PC-3 (cell line): ENCODE measurements around the gene S1PR2. TPM values are rescaled to one million over a fixed set of nuclear protein-coding genes. Genes with fewer than 3 reads are reported as not detected.
A peak's percentile ranks its signal among the peaks of the same experiment; 100 is the strongest.

Experiments
- ATAC-seq: fragments of 200-7000 bp; cut with Tn5 transposase; 2 replicates; pipeline ENCODE4 v1.9.1; 2020; ENCODE audit warnings: mild to moderate bottlenecking, moderate library complexity
- BruUV-seq: library from RNA; stranded (reverse); fragments of 400-500 nt; replicated peaks from 2 replicates; lab custom pipeline; 2021; lab: Mats Ljungman, UMichigan
- CTCF ChIA-PET: fragments of 300-600 bp; sonication (Branson Sonifier 250); formaldehyde crosslinking; loops from one replicate; lab custom pipeline; 2022; ENCODE audit warnings: antibody characterized with exemption; lab: Charles Lee
- POLR2A ChIA-PET: fragments of 300-600 bp; sonication (Branson Sonifier 250); formaldehyde crosslinking; loops from one replicate; lab custom pipeline; 2022; ENCODE audit warnings: antibody characterized with exemption; ENCODE audit not compliant: unreplicated experiment; lab: Charles Lee
- DNase-seq: peaks from one replicate; pipeline ENCODE4 v3.0.0-alpha.2; 2015
- H2AFZ ChIP-seq: fragments of 300-600 bp; sonication (generic); 2 replicates; pipeline ENCODE4 v1.6.0; 2016; ENCODE audit warnings: antibody characterized with exemption, low read length
- H3F3A ChIP-seq: fragments of 300-600 bp; sonication (generic); one replicate; pipeline ENCODE4 v1.6.0; 2017; ENCODE audit warnings: antibody characterized with exemption, low read length, control low read depth, mild to moderate bottlenecking; ENCODE audit not compliant: unreplicated experiment
- H3K27ac ChIP-seq: fragments of 300-600 bp; sonication (generic); 2 replicates; pipeline ENCODE4 v1.5.1; 2016; ENCODE audit warnings: mild to moderate bottlenecking, low read length
- H3K27me3 ChIP-seq: fragments of 300-600 bp; sonication (generic); 2 replicates; pipeline ENCODE4 v1.6.1; 2016; ENCODE audit warnings: low read length, mixed read lengths
- H3K36me3 ChIP-seq: fragments of 300-600 bp; sonication (generic); 2 replicates; pipeline ENCODE4 v1.6.1; 2016; ENCODE audit warnings: low read depth, mixed run types, low read length, mixed read lengths
- H3K4me1 ChIP-seq: fragments of 300-600 bp; sonication (generic); 2 replicates; pipeline ENCODE4 v1.5.1; 2016; ENCODE audit warnings: low read length; ENCODE audit not compliant: insufficient read depth
- H3K4me2 ChIP-seq: fragments of 300-600 bp; sonication (generic); 2 replicates; pipeline ENCODE4 v1.6.0; 2016; ENCODE audit warnings: low read length
- H3K4me3 ChIP-seq: fragments of 300-600 bp; sonication (generic); 2 replicates; pipeline ENCODE4 v1.5.1; 2016; ENCODE audit warnings: mild to moderate bottlenecking, low read length, mixed read lengths
- H3K79me2 ChIP-seq: fragments of 300-600 bp; sonication (generic); 2 replicates; pipeline ENCODE4 v1.6.1; 2017; ENCODE audit warnings: low read length, mixed read lengths
- H3K9ac ChIP-seq: fragments of 300-600 bp; sonication (generic); 2 replicates; pipeline ENCODE4 v1.6.0; 2016; ENCODE audit warnings: mild to moderate bottlenecking, low read length
- H3K9me2 ChIP-seq: fragments of 300-600 bp; sonication (generic); replicated peaks from 2 replicates; pipeline ENCODE4 v1.6.1; 2016; ENCODE audit warnings: mixed run types, low read length, mixed read lengths
- H3K9me3 ChIP-seq: fragments of 300-600 bp; sonication (generic); 2 replicates; pipeline ENCODE4 v1.6.1; 2016; ENCODE audit warnings: low read length, mixed read lengths
- H4K20me1 ChIP-seq: fragments of 300-600 bp; sonication (generic); 2 replicates; pipeline ENCODE4 v1.6.1; 2016; ENCODE audit warnings: low read length, mixed read lengths
- EZH2 ChIP-seq: fragments of 300-600 bp; sonication (generic); IDR thresholded peaks from one replicate; pipeline ENCODE4 v1.6.1; 2017; ENCODE audit warnings: antibody characterized with exemption, mild to moderate bottlenecking, low read length; ENCODE audit not compliant: unreplicated experiment
- EZH2phosphoT487 ChIP-seq: fragments of 300-600 bp; sonication (generic); IDR thresholded peaks from 2 replicates; pipeline ENCODE4 v1.6.1; 2018; ENCODE audit warnings: mild to moderate bottlenecking, antibody characterized with exemption, low read length, borderline replicate concordance
- intact Hi-C: fragments of 100-400 bp; cut with micrococcal nuclease; formaldehyde crosslinking; loops from 2 replicates; pipeline ENCODE4 v1.9.0; 2023
- total RNA-seq: library from RNA; depleted of rRNA; stranded (reverse); fragments of >200 nt; gene quantifications from 2 replicates; pipeline ENCODE4 v1.2.3, GENCODE V29; 2014
- TF ChIP-seq, protein P1 (sequence below): fragments of 300-600 bp; sonication (generic); conservative IDR thresholded peaks from 2 replicates; pipeline ENCODE4 v1.5.1; 2017; ENCODE audit warnings: antibody characterized with exemption, low read depth, mild to moderate bottlenecking, low read length

The S1PR2 gene
- total RNA-seq, 1 experiment from 2014 or later: 4.1 TPM

GRCh38 chr19:10184636-10185035 is 46.5 kb downstream of the S1PR2 start:
- Histone ChIP-seq H3K4me2 (no peak overlapping the region), H3K9me2 (no peaks in the 10 kb centered on the region), H3K36me3 (peaks cover 47% of the 10 kb centered on the region), H3K27me3 (no peaks in the 10 kb centered on the region), H3F3A (no peaks in the 10 kb centered on the region), H3K9me3 (no peaks in the 10 kb centered on the region), H3K9ac (no peak overlapping the region), H3K79me2 (peaks cover 83% of the 10 kb centered on the region), H4K20me1 (peaks cover 43% of the 10 kb centered on the region), H3K27ac (no peak overlapping the region), H3K4me3 (no peak overlapping the region), H3K4me1 (peaks cover 4% of the 10 kb centered on the region), H2AFZ (no peak overlapping the region)
- peak; percentile 46 for ATAC-seq
- peak; percentile 48 for DNase-seq
- intact Hi-C loops: no loop called here
- ChIA-PET POLR2A (no interaction called here), CTCF (no interaction called here)
- BruUV-seq: no TSS peak
- no peak for TF ChIP-seq EZH2phosphoT487
- no peak for TF ChIP-seq EZH2
- TF ChIP-seq, protein P1, sequence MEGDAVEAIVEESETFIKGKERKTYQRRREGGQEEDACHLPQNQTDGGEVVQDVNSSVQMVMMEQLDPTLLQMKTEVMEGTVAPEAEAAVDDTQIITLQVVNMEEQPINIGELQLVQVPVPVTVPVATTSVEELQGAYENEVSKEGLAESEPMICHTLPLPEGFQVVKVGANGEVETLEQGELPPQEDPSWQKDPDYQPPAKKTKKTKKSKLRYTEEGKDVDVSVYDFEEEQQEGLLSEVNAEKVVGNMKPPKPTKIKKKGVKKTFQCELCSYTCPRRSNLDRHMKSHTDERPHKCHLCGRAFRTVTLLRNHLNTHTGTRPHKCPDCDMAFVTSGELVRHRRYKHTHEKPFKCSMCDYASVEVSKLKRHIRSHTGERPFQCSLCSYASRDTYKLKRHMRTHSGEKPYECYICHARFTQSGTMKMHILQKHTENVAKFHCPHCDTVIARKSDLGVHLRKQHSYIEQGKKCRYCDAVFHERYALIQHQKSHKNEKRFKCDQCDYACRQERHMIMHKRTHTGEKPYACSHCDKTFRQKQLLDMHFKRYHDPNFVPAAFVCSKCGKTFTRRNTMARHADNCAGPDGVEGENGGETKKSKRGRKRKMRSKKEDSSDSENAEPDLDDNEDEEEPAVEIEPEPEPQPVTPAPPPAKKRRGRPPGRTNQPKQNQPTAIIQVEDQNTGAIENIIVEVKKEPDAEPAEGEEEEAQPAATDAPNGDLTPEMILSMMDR: no peak

GRCh38 chr19:10183926-10184325 is 47.2 kb downstream of the S1PR2 start:
- H3K4me2 ChIP-seq: no peak overlapping the region
- TF ChIP-seq EZH2 (no peak), EZH2phosphoT487 (no peak)
- TF ChIP-seq, protein P1: no peak
- no peaks in the 10 kb centered on the region for H3K27me3 ChIP-seq
- no peak overlapping the region for H3K27ac ChIP-seq
- no peak overlapping the region for H3K4me3 ChIP-seq
- POLR2A ChIA-PET: no interaction called here
- H3K9me3 ChIP-seq: no peaks in the 10 kb centered on the region
- peaks cover 4% of the 10 kb centered on the region for H3K4me1 ChIP-seq
- no peaks in the 10 kb centered on the region for H3F3A ChIP-seq
- BruUV-seq: no TSS peak
- intact Hi-C loops: no loop called here
- no peak for DNase-seq
- CTCF ChIA-PET: no interaction called here
- H4K20me1 ChIP-seq: peaks cover 39% of the 10 kb centered on the region
- H3K79me2 ChIP-seq: peaks cover 76% of the 10 kb centered on the region
- H2AFZ ChIP-seq: no peak overlapping the region
- no peak for ATAC-seq
- H3K9ac ChIP-seq: no peak overlapping the region
- no peaks in the 10 kb centered on the region for H3K9me2 ChIP-seq
- H3K36me3 ChIP-seq: peaks cover 52% of the 10 kb centered on the region

DNA sequence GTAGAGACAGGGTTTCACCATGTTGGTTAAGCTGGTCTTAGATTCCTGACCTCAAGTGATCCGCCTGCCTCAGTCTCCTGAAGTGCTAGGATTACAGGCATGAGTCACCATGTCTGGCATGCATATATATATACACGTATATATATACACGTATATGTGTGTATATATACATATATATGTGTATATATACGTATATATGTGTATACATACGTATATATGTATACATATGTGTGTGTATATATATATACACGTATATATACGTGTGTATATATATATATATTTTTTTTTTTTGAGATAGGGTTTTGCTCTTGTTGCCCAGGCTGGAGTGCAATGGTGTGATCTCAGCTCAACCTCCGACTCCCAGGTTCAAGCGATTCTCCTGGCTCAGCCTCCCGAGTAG is 48.3 kb downstream of the S1PR2 start:
- H3K27ac ChIP-seq: no peak overlapping the region
- ATAC-seq (no peak), DNase-seq (no peak)
- H2AFZ ChIP-seq: no peak overlapping the region
- H3F3A ChIP-seq: no peaks in the 10 kb centered on the region
- intact Hi-C loops: no loop called here
- no peak overlapping the region for H3K9ac ChIP-seq
- H3K4me2 ChIP-seq: no peak overlapping the region
- peaks cover 65% of the 10 kb centered on the region for H3K79me2 ChIP-seq
- no peaks in the 10 kb centered on the region for H3K9me3 ChIP-seq
- CTCF ChIA-PET: no interaction called here
- H3K4me1 ChIP-seq: peaks cover 4% of the 10 kb centered on the region
- BruUV-seq: no TSS peak
- H4K20me1 ChIP-seq: peaks cover 28% of the 10 kb centered on the region
- H3K9me2 ChIP-seq: no peaks in the 10 kb centered on the region
- no peaks in the 10 kb centered on the region for H3K27me3 ChIP-seq
- H3K36me3 ChIP-seq: peaks cover 47% of the 10 kb centered on the region
- no peak overlapping the region for H3K4me3 ChIP-seq
- POLR2A ChIA-PET: no interaction called here
- TF ChIP-seq, protein P1: no peak
- TF ChIP-seq EZH2phosphoT487 (no peak), EZH2 (no peak)
